Frontal cortex (tissue), 4 donors: ENCODE results near the gene LCE3E. TPM values are rescaled to one million over a fixed set of nuclear protein-coding genes. Genes with fewer than 3 reads are reported as not detected.
A peak's percentile ranks its signal among the peaks of the same experiment; 100 is the strongest.
"Not testable (repeated sequence)": the region's sequence is repeated elsewhere in the genome, so short reads cannot be mapped to it uniquely, and the experiment has no call there.

Experiments used
- DNase-seq, 2 donors: peaks; one replicate each; pipeline ENCODE4 v3.0.0; 2012; ENCODE audit warnings: low spot score in 2 of 2
- FAIRE-seq: peaks from 2 replicates; lab custom pipeline; 2012; peaks lifted over from hg19 to GRCh38; lab: Jason Lieb, UNC
- total RNA-seq: library from RNA; depleted of rRNA; stranded (reverse); fragments of >200 nt; gene quantifications from one replicate; pipeline ENCODE4 v1.2.3, GENCODE V29; 2014
- donor health status: control.
- donor health status: control.
- donor health status: control.

Gene LCE3E, protein sequence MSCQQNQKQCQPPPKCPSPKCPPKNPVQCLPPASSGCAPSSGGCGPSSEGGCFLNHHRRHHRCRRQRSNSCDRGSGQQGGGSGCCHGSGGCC
- not detected for total RNA-seq

DNA sequence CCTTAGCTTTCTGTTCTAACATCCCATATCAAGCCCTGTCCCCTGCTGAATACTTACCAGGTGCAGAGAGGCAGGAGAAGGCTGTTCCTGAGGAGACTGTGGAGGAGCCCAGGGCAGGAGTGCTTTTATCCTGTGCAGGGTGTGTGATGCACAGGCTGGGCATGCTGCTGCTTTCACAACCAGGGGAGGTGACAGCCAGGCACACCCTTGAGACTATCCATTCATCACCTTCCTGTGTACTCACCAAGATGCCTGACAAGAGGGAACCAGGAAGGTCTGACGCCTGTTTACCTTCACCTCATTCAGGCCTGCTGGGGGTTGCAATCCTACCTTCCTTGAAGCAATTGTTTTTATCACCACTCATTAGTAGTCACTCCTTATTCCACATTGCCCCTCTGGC, at the start of gene LCE3E:
TSS of gene LCE3E (minus strand) at position 100 of the 400 bp plus-strand sequence. CDS start 572 bp downstream, outside the sequence.
- no peak for FAIRE-seq
- DNase-seq: no peak

DNA sequence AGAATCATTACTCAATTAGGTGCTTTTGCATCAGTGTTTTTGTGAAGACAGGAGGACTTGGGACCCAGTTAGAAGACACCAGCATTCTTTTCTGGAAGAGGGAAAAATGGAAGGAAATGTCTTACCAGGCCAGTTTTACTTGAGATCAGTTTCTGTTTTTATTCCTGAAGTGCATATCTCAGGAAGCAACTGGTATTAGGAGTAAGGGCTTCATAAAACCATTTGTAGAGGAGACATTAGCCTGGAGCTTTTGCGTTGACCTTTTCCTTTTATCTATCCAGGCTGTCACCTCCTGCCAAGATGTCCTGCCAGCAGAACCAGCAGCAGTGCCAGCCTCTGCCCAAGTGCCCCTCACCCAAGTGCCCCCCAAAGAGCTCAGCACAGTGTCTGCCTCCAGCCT, 46.9 kb upstream of the LCE3E start, which contains the start of gene LCE3B:
TSS of gene LCE3B (plus strand) at position 301 of the 400 bp plus-strand sequence. CDS start at position 301, 0 bp downstream.
- DNase-seq: no peak
- FAIRE-seq: no peak

DNA sequence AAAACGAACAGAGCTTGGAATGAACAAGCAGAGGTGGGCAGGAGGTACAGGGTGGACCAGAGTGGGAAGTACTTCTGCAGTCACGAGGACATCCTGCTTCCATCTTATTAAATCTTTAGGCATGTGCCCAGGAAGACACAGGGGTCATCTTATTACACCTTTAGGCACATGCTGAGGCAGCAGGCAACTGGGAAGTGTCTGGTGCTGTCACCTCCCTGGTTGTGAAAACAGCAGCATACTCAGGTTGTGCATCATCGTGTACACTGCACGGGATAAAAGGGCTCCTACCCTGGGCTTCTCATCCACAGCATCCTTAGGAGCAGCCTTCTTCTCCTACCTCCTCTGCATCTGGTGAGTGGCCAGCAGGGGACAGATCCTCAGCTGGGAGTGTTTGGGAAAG, 33.4 kb upstream of the LCE3E start, which contains the start of gene LCE3C:
TSS of gene LCE3C (plus strand) at position 301 of the 400 bp plus-strand sequence. CDS start 498 bp downstream, outside the sequence.
- DNase-seq: no peak
- FAIRE-seq: no peak

DNA sequence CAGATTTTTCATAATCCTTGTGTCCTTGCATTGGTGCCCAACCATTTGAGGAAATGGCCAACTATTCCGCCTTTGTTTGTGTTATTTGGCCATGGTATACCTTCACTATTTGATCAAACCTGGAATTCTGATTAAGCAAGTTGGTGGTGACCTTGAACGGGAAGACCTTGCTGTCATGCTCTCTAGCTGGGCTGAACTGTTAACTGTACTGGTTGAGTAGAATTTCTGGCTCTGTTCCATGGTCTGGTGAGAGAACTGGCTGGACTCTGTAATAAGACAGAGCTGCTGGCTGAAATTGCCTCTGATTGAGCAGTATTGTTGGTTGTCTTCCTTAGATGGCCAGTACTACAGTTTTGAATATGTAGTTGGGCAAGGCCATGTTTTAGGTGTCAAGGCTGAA, 30.4 kb upstream of the LCE3E start:
- no peak for FAIRE-seq
- no peak for DNase-seq

DNA sequence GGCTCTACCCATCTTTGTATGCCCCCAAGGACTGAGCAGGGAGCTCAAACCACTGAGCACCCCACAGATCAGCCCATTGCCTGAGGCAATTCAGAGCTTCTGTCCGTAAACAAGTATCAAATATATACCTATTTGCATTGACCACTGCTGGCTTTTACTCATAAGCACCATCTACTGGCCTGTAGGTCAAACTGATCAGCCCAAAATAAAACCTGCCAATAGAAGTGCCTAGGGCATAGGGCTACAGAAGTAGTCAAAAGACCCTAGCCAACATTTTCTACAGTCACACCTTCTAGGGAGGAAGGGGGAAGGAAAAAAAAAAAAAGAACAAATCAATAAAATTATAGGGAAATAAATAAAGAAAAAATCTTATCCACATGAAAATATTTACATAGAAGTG, 19.0 kb upstream of the LCE3E start:
- DNase-seq (no peak), FAIRE-seq (no peak)

DNA sequence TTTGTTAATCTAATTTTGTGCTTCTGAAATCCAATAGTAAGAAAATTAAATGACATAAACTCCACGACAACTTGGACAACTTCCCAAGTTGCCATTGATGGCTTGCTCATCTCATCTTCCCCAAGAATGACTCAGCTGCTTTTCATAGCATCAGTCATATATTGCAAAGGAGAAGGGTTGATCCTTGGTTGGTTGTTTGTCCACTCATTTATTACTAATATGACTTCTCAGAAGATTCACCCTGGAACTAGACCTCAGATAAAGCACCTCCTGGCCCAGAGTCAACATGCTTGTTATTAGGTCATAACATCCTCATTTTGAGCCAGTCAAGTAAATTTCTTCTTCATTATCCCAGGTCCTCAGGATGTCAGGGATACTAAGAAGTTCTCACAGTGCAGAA, 16.1 kb upstream of the LCE3E start:
- no peak for DNase-seq
- FAIRE-seq: no peak

DNA sequence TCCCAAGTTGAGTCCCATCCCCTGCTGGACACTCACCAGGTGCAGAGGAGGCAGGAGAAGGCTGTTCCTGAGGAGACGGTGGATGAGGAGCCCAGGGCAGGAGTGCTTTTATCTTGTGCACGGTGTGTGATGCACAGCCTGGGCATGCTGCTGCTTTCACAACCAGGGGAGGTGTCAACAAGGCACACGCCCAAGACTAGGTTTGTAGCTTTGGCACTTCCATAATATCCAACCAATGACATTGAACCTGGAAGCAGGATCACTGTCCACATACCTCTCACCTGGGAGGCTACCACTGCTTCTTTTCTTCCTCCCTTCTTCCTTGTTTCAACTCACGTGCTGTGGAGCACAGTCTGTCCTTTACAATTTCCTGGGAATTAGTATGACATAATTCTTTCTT, 13.9 kb upstream of the LCE3E start, which contains the start of gene LCE3D:
TSS of gene LCE3D (minus strand) at position 84 of the 400 bp plus-strand sequence. CDS start 580 bp downstream, outside the sequence.
- DNase-seq (no peak), FAIRE-seq (no peak)

DNA sequence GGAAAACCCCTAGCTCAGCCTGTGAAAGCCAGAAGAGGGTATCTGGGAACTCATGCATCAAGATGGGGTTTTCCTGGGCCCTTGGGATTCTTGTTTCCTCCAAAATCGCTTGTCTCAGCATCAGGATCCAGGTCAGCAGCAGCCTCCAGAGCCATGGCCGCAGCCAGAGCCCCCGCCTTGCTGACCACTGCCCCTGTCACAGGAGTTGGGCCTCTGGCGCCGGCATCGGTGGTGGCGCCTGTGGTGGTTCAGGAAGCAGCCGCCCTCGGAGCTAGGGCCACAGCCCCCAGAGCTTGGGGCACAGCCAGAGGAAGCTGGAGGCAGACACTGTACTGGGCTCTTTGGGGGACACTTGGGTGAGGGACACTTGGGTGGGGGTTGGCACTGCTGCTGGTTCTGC, 12.9 kb upstream of the LCE3E start:
- DNase-seq: peak in 1 of 2 donors; percentile 0
- FAIRE-seq: not testable (repeated sequence)

DNA sequence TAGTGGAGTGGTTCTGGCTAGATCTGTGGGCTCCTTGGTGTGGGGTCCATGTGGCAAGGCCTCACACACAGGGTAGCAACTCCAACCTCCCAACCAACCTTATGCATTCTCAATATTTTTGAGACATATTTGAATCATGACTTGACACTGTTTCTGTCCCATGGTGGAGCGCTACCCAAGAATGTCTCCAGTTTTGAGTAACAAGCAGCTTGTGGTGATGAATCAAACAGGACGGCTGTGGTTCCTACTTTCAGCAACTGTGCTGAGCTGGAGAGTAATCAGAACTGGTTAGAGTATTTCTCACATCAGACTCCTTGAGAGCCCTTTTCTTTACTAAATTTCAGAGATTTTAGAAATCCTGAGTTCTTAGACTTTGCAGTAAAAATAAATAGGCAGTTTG, 10.6 kb upstream of the LCE3E start:
- no peak for DNase-seq

DNA sequence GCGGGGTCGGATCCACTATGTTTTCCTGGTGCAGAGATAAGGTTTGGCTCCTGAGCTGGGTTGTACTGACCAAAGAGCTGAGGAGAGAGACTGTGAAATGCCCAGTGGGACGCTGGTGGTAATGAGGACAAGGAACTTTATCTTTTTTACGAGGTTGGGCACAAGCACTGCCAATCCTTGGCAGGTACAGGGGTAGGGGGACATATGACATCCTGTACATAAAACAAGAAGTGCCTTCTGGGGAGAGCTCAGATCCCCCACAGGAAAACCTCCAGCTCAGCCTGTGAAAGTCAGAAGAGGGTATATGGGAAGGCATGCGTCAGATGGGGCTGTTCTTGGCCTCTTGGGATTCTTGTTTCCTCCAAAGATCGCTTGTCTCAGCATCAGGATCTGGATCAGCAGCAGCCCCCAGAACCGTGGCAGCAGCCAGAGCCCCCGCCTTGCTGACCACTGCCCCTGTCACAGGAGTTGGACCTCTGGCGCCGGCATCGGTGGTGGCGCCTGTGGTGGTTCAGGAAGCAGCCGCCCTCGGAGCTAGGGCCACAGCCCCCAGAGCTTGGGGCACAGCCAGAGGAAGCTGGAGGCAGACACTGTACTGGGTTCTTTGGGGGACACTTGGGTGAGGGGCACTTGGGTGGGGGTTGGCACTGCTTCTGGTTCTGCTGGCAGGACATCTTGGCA, 905 bp downstream of the LCE3E start:
- DNase-seq (no peak), FAIRE-seq (no peak)

More for the DNA sequence above, 10.6 kb upstream of the LCE3E start:
- FAIRE-seq: no peak

DNA sequence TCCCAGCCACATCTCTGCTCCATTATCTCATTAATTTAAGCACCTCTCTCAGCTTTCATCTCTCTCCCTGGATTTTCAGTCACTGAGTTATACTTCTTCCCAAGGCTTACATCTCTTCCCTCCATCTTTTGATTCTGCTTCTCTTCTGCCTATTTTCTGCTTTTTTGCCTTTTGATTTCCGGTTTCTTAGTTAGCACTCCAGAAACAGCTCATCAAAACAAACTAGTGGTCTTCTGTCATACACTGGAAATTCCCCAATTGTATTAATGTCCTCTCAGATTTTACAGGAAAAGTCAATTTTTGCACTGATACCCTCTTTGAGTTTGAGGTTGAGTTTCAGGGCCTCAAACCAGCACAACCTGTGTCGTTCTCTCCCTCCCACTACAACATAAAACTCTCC, 1.5 kb downstream of the LCE3E start:
- DNase-seq: no peak
- no peak for FAIRE-seq

DNA sequence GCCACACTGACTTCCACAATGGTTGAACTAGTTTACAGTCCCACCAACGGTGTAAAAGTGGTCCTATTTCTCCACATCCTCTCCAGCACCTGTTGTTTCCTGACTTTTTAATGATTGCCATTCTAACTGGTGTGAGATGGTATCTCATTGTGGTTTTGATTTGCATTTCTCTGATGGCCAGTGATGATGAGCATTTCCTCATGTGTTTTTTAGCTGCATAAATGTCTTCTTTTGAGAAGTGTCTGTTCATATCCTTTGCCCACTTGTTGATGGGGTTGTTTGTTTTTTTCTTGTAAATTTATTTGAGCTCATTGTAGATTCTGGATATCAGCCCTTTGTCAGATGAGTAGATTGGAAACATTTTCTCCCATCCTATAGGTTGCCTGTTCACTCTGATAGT, 18.2 kb downstream of the LCE3E start:
- FAIRE-seq, DNase-seq: not testable (repeated sequence)

DNA sequence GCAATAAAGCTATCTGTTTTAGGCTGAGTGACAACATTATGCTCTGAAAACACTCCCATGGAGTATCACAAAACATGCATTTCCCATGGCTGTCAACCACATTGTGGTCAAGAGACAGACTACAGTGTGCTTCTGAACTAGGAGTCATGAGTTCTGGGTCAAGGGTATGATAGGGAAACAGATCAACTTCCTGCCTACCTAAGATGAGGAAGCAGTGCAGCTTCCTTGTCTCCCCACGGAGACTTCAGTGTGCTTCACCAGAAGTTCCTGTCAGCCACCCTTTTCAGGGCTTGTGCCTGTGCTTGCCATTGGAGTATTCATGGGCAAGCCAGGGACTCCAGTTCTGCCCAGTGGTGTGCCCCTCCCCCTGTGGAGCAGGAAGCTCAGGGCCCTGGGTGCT, 19.9 kb downstream of the LCE3E start:
- DNase-seq (no peak), FAIRE-seq (no peak)

DNA sequence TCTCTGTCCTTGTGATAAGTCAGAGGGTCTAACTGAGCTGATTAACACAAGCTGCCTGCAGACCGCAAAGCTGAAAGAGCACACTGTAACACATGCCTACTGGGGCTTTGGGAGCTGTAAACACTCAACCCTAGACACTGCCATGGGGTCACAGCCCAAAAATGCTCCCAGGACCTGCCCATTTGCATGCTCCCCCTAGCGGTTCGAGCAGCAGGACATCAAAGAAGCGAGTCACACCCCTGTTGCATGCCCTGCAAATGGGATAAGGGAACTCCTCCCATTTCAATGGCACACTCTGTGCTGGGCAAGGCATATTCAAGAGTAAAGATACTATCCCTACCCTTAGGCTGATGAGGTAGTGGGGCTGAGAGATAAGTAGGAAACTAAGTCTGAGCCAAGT, 22.8 kb downstream of the LCE3E start:
- no peak for FAIRE-seq

DNA sequence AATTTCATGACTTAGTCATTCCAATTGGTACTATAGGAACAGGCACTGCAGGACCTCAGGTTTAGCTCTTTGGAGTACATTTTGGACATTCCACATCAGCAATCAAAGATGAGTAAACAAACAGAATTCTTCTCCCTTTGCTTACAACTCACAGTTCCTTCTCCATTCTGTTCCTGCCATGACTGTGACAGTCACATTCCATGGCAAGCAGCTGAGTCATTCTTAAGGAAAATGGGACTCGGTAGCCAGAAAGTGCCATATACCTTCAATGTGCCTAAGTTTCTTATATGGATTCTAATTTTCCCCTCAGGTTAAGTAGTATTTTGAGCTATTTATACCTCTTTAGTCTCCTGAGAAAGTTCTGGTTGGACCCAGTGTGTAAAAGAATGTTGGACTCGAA, 26.7 kb downstream of the LCE3E start:
- FAIRE-seq: no peak
- no peak for DNase-seq

More for the DNA sequence above, 22.8 kb downstream of the LCE3E start:
- no peak for DNase-seq

DNA sequence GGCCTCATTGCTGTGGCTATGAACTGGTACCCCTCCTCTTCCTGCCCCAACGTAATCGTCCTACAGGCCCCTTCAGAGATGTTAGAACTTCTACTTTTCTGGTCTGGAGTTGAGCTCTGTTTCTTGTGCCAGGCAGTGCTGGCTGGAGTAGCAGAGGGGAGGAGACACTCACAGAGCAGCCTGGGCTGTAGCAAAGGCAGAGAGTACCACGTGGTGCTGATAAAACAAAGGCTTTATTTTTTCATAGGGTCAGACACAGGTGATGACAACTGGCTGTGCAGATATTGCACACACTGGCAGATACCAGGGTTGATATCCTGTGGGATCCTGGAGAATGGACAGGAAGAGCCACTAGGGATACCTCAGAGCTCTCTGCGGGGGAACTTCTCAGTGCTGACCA, 29.1 kb downstream of the LCE3E start:
- DNase-seq (no peak), FAIRE-seq (no peak)

DNA sequence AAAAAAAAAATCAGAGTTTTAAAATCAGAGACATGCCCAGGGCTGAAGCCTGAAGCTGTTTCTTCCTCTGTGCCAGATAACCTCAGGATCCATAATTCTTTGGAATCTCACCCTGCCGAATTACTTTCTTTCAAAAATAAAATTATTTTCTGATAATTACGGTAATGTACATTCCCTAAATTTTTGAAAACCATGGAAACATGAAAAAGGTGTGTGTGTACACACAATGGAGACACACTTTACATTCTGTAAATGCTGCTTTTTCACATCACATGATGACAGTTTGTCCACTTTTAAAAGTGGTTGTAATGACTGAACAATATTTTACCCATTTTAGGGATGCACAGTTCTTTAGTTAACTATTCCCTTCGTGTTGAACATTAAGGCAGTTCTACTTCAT, 30.8 kb downstream of the LCE3E start:
- DNase-seq: no peak
- no peak for FAIRE-seq

DNA sequence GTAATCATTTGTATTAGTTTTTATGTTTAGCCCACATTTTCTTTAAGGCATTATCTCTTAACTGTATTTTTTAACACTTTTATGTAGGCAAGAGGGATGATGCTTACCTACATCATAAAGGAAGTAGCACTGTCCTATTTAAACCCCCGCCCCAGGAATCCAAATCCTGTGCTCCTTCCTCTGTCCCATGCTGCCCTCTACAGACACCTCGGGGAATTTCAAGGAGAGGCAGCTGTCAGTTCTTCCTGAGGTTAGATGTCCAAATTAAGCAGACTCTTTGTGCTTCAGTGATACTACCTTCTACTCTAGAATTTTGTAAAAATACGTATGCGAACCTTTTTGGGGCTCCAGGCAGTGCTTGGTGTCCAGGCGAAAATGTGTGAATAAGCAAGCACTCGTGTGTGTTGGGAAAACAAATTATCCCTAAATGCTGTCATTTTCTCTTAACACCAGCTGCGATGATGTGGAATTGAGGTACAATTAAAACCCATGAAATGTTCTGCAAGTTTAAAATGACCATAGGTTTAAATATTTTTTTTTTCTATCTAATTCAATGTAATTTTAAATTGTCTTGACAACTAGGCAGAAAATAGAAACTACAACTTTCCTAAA, 33.1 kb downstream of the LCE3E start:
- FAIRE-seq: no peak
- DNase-seq: no peak

DNA sequence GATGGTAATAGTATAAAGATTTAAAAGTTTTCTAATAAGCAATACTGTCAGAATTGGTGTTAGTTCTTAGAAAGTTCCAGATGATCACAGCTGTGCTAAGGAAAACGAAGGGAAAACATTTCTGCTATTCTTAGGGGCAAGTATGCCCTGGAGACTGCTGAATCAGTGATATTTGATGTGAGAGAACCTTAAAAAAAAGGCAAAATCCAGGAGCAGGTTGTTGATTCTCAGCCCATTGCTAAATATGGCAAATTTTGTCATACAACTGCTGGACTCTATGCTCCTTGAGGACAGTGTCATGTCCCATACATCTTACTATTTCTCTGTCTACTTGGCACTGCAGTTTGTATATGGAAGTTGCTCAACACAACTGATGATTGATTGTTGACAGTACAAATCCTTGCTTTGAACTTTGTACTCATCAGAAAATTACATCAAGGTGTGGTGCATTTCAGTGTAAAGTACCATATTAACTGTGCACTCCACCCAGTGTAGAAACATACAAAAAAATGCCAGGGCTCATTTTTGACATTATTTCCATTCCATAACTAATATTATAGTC, 41.4 kb downstream of the LCE3E start:
- no peak for FAIRE-seq
- no peak for DNase-seq

DNA sequence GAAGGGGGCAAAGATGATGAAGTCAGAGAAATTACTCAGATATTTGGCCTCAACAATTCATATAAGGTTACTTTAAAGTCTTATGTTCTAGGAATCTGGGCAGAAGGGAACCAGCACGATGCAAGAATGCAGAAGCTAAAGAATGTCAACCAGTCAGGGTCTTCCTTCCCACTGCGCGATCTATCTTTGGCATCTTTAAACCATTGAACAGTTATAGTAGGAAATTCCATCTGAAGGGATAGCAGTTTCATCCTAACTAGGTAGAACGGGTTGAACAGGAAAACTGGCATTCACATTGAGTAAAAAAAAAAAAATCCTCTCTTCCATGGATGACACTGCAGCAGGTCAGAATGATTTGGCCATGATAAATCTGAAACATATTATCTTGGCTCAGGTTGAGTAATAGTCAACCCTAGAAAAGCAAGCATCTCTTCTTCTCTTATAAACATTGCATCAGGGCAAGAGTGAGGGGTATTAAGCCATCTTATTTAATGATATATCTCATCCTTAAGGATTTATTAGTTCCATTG, 46.0 kb downstream of the LCE3E start:
- DNase-seq: no peak

DNA sequence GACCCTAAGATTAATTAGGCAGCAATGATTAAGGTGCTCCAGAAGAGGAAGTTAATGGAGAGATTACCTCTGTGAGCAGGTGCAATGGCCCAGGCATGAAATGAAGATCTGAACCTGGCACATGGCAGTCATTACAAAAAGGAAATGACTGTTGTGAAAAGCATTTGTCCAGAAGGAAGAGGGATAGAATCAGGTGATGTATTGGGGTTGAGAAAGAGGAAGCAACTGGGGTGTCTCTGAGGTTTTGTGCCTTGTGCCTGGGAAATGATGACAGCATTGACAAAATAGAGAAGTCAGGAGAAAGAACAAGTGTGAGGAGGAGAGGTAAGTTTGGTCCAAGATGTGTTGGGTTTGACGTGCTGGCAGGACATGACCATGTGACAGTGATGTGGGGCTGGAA, 46.7 kb downstream of the LCE3E start:
- no peak for FAIRE-seq
- DNase-seq: no peak

More for the DNA sequence above, 46.0 kb downstream of the LCE3E start:
- no peak for FAIRE-seq
